HepG2 (cell line): Measurements from ENCODE around the gene ARMH3. TPM values are rescaled to one million over a fixed set of nuclear protein-coding genes. Genes with fewer than 3 reads are reported as not detected.

Experiments
- ATAC-seq: fragments of 200-7000 bp; cut with Tn5 transposase; 3 replicates; pipeline ENCODE4 v1.9.1; 2020; ENCODE audit warnings: mild to moderate bottlenecking, moderate library complexity
- BruUV-seq: library from RNA; stranded (reverse); fragments of 400-500 nt; replicated peaks from 2 replicates; lab custom pipeline; 2021; lab: Mats Ljungman, UMichigan
- CTCF ChIA-PET: fragments of 300-600 bp; formaldehyde crosslinking; extraction: SDS; loops from one replicate; lab custom pipeline; 2021; ENCODE audit warnings: low total read pairs, inconsistent platforms, low intra/inter-chr PET ratio; lab: Yijun Ruan, JAX
- POLR2A ChIA-PET: fragments of 350-600 bp; sonication (Branson Sonifier 250); formaldehyde crosslinking; loops from one replicate; lab custom pipeline; 2020; ENCODE audit warnings: antibody characterized with exemption, inconsistent platforms; lab: Yijun Ruan, JAX
- DNase-seq: peaks from one replicate; pipeline ENCODE4 v3.0.0-alpha.2; 2015; ENCODE audit warnings: low spot score
- FAIRE-seq: peaks from 3 replicates; lab custom pipeline; 2011; peaks lifted over from hg19 to GRCh38; lab: Jason Lieb, UNC
- H2AFZ ChIP-seq: one replicate; pipeline ENCODE4 v1.6.1; 2011; ENCODE audit warnings: low read length, inconsistent platforms
- H3K27ac ChIP-seq: fragments of 300-600 bp; 3 replicates; pipeline ENCODE4 v1.8.0; 2011; ENCODE audit warnings: mixed run types, mild to moderate bottlenecking, mixed read lengths, low read length, inconsistent platforms; ENCODE audit not compliant: insufficient read depth; ENCODE audit errors: extremely low read length
- H3K27me3 ChIP-seq, 2 experiments: fragments of 200-600 bp in 1 of 2; 2 replicates in 1 of 2; 3 replicates in 1 of 2; pipeline versions ENCODE4 v1.6.0 to v1.8.0; 2011; ENCODE audit warnings: low read length in 2 of 2, mild to moderate bottlenecking in 2 of 2, moderate library complexity in 2 of 2, inconsistent platforms in 1 of 2; ENCODE audit not compliant: insufficient read depth in 2 of 2, control insufficient read depth in 1 of 2
- H3K36me3 ChIP-seq, 2 experiments: fragments of 200-600 bp in 1 of 2; replicated peaks in 1 of 2; 2 replicates in 1 of 2; 3 replicates in 1 of 2; pipeline versions ENCODE4 v1.5.1 to v1.8.0; 2011; ENCODE audit warnings: low read length in 2 of 2, inconsistent platforms in 1 of 2; ENCODE audit not compliant: insufficient read depth in 2 of 2, control insufficient read depth in 1 of 2
- H3K4me1 ChIP-seq: 2 replicates; pipeline ENCODE4 v1.5.1; 2012; ENCODE audit warnings: low read length, inconsistent platforms; ENCODE audit not compliant: insufficient read depth
- H3K4me2 ChIP-seq: 2 replicates; pipeline ENCODE4 v1.6.0; 2011; ENCODE audit warnings: low read depth, low read length, inconsistent platforms
- H3K4me3 ChIP-seq, 3 experiments: fragments of 200-600 bp in 1 of 3; sonication (generic), shearing (Covaris generic) in 1 of 3; replicated peaks in 1 of 3; 2 replicates each; pipeline ENCODE4 v1.5.1; 2011 to 2016; ENCODE audit warnings: low read length in 3 of 3, inconsistent platforms in 2 of 3, low read depth in 2 of 3, mild to moderate bottlenecking in 2 of 3, control low read depth in 1 of 3, mixed read lengths in 1 of 3; ENCODE audit not compliant: insufficient read depth in 1 of 3
- H3K79me2 ChIP-seq: one replicate; pipeline ENCODE4 v1.6.1; 2011; ENCODE audit warnings: low read length, inconsistent platforms; ENCODE audit not compliant: insufficient read depth
- H3K9ac ChIP-seq: 2 replicates; pipeline ENCODE4 v1.6.0; 2011; ENCODE audit warnings: mild to moderate bottlenecking, low read depth, low read length, inconsistent platforms; ENCODE audit not compliant: insufficient read depth
- H3K9me3 ChIP-seq: 2 replicates; pipeline ENCODE4 v1.5.1; 2012; ENCODE audit warnings: mild to moderate bottlenecking, low read length
- H4K20me1 ChIP-seq: 2 replicates; pipeline ENCODE4 v1.6.0; 2011; ENCODE audit warnings: inconsistent platforms, mild to moderate bottlenecking, low read length, moderate library complexity; ENCODE audit not compliant: insufficient read depth
- AGO2 ChIP-seq: fragments of 200-400 bp; formaldehyde crosslinking; optimal IDR thresholded peaks from 2 replicates; pipeline ENCODE3; 2017; ENCODE audit warnings: mild to moderate bottlenecking, low read depth, low read length, moderate library complexity
- BRCA1 ChIP-seq: sonication (generic); formaldehyde crosslinking; IDR thresholded peaks from 2 replicates; pipeline ENCODE4 v1.4.0; 2020; ENCODE audit warnings: missing genetic modification reagents
- POLR2A ChIP-seq, 2 experiments: IDR thresholded peaks; 2 replicates each; pipeline ENCODE4 v1.6.1; 2011; ENCODE audit warnings: low read depth in 2 of 2, low read length in 2 of 2, mild to moderate bottlenecking in 1 of 2, moderate library complexity in 1 of 2; ENCODE audit not compliant: insufficient read depth in 1 of 2
- TRIM22 ChIP-seq: fragments of 450-650 bp; IDR thresholded peaks from 2 replicates; pipeline ENCODE4 v1.6.1; 2017
- ZNF574 ChIP-seq: sonication (generic); formaldehyde crosslinking; IDR thresholded peaks from 2 replicates; pipeline ENCODE4 v1.4.0; 2020; ENCODE audit warnings: missing genetic modification reagents
- ZNF883 ChIP-seq: sonication (generic); formaldehyde crosslinking; IDR thresholded peaks from 2 replicates; pipeline ENCODE4 v1.5.1; 2020; ENCODE audit warnings: mild to moderate bottlenecking, missing genetic modification reagents; ENCODE audit errors: not compliant biosample characterization
- WGBS: methylation state at CpG from one replicate; pipeline ENCODE4 v1.1.6; 2017; ENCODE audit warnings: low lambda C conversion rate; 5-methylcytosine and 5-hydroxymethylcytosine counted together
- in situ Hi-C: cut with HindIII; loops from 2 replicates; pipeline ENCODE4 v1.10.0; 2017; ENCODE audit warnings: low pct_unique_long_range_greater_than_20kb; ENCODE audit not compliant: extremely low pct_ligation_motif_present
- intact Hi-C: fragments of 100-400 bp; cut with micrococcal nuclease; formaldehyde crosslinking; loops from one replicate; pipeline ENCODE4 v1.10.0; 2022; ENCODE audit not compliant: unreplicated experiment
- polyA plus RNA-seq, 8 experiments: library from polyadenylated mRNA; depleted of rRNA in 3 of 8; stranded (reverse) in 7 of 8; unstranded in 1 of 8; fragments of >200 nt; fragmentation: Illumina TruSeq in 4 of 8; extraction: Trizol in 4 of 8; gene quantifications; 2 replicates each; pipeline versions ENCODE4 v1.2.1 to v1.2.3, GENCODE V29; 2011 to 2016; ENCODE audit warnings: low read depth in 4 of 8, missing spikeins in 1 of 8, mixed read lengths in 1 of 8; ENCODE audit not compliant: insufficient read depth in 1 of 8
- total RNA-seq, 5 experiments: library from RNA; depleted of rRNA; stranded (reverse); fragments of >200 nt; fragmentation: Illumina TruSeq; extraction: Trizol; gene quantifications; 2 replicates each; pipeline ENCODE4 v1.2.3, GENCODE V29; 2016; ENCODE audit warnings: low read depth in 1 of 5

Gene ARMH3
- total and polyA plus RNA-seq, 2 of the 13 experiments (the other 11 are each of a cell fraction or from before 2014, with no cell fraction given) = 8.4 to 16.9 TPM

DNA sequence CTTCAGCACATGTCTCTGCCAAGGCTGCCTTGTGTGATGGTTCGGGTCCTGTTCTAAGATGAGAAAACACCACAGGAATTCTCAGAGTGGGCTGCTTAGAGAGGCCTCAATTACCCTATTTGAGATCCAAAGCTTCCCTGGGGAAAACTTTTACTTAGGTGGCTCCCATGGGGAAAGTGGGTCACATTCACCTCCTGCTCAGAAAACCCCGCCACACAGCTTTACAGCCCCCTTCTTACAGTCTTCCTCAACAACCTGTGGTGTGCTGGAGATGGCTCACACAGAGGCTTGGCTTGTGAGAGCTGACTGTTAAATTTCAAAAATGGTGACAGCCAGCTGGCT lies 175.8 kb downstream of the ARMH3 start (continued):
- TF ChIP-seq ZNF574 (no peak), POLR2A (IDR thresholded peaks at IDR 0.05; ENCODE audit: insufficient read depth in 1 of 2, low read depth in 2 of 2, low read length in 2 of 2) (no peak), TRIM22 (no peak), ZNF883 (CRISPR knock-in tag) (no peak)

DNA sequence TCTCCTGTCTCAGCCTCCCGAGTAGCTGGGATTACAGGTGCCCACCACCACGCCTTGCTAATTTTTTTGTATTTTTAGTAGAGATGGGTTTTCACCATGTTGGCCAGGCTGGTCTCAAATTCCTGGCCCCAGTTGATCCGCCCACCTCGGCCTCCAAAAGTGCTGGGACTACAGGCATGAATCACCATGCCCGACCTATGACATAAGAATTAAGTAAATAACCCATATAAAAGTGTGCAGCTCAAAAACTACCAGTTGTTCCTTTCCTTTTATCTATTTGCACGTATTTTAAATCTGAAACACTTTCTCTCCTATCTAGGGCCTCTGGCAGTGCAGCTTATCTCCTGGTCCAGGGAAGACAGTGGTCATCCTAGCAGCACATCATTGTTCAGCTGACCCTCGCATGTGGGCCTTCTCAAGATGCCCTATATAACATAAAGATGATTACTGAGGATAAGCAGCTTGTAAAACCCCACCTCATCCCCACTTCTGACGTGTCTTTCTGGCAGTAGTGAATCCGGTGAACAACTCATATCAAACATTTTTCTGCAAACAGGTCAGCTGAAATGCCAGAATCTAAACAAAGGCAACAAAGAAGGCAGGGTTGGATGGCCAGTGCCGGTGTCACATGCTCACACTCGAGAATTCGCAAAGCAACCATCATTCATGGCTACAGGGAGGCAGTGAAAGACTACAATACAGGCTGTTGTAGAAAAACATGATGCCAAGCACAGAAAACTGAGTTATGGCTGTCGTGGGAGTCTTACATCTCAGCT lies 176.3 kb downstream of the ARMH3 start:
- no peaks in the 10 kb centered on the region for H3K9me3 ChIP-seq
- no peak overlapping the region for H3K4me2 ChIP-seq
- ATAC-seq (no peak), FAIRE-seq (no peak), DNase-seq (no peak)
- no peaks in the 10 kb centered on the region for H3K79me2 ChIP-seq
- no peaks in the 10 kb centered on the region for H3K4me1 ChIP-seq
- no peak overlapping the region for H3K9ac ChIP-seq
- no TSS peak for BruUV-seq
- intact Hi-C loops = no loop called here
- peaks cover 0 to 2% of the 10 kb centered on the region in 2 experiments; a peak in 3 of 5 replicates for H3K36me3 ChIP-seq
- CTCF ChIA-PET = no interaction called here
- POLR2A ChIA-PET = no interaction called here
- no peak for TF ChIP-seq BRCA1 (CRISPR knock-in tag)
- TF ChIP-seq AGO2 = no peak
- H4K20me1 ChIP-seq = no peaks in the 10 kb centered on the region
- 96% methylated on average over 13 of the region's 13 CpGs for WGBS
- in situ Hi-C loops = no loop called here
- H3K27ac ChIP-seq = no peak overlapping the region
- no peaks in the 10 kb centered on the region for H3K27me3 ChIP-seq
- H2AFZ ChIP-seq = no peak overlapping the region
- H3K4me3 ChIP-seq = no peak overlapping the region
